Suprapubic skin (tissue), 4 donors: ENCODE data around the gene MAP2K3.

ENCODE experiments used
- CTCF ChIP-seq, 2 donors: fragments of 200-600 bp in 1 of 2; fragments of 450-650 bp in 1 of 2; sonication (generic) in 1 of 2; IDR thresholded peaks; one replicate each; pipeline ENCODE4 v1.5.1; 2016 to 2019; ENCODE audit warnings: antibody characterized with exemption in 2 of 2, mild to moderate bottlenecking in 1 of 2, moderate library complexity in 1 of 2
- POLR2A ChIP-seq, 2 donors: fragments of 450-650 bp; IDR thresholded peaks; one replicate each; pipeline ENCODE4 v1.6.1; 2017; ENCODE audit warnings: antibody characterized with exemption in 2 of 2, mild to moderate bottlenecking in 2 of 2, moderate library complexity in 2 of 2
- POLR2AphosphoS5 ChIP-seq, 3 donors: sonication (generic); formaldehyde crosslinking; IDR thresholded peaks; one replicate each; pipeline ENCODE4 v1.6.1; 2017; ENCODE audit warnings: antibody characterized with exemption in 3 of 3

GRCh38 chr17:21279582-21279981 is 4.9 kb upstream of the MAP2K3 start:
- no peak for TF ChIP-seq POLR2AphosphoS5 (IDR thresholded peaks at IDR 0.05)
- TF ChIP-seq POLR2A (IDR thresholded peaks at IDR 0.05): no peak
- TF ChIP-seq CTCF (IDR thresholded peaks at IDR 0.05): no peak
